Progenitor cell of endocrine pancreas (in vitro differentiated cells): ENCODE measurements around the gene C17orf100. TPM values are rescaled to one million over a fixed set of nuclear protein-coding genes. Genes with fewer than 3 reads are reported as not detected.

Experiments
- DNase-seq: peaks from one replicate; pipeline ENCODE4 v3.0.0; 2021; ENCODE audit warnings: low spot score; ENCODE audit not compliant: unreplicated experiment
- H3K27ac Mint-ChIP-seq: 2 replicates; pipeline ENCODE4 v1.8.0; 2021; ENCODE audit warnings: mild to moderate bottlenecking, moderate library complexity, mixed read lengths
- H3K27me3 Mint-ChIP-seq: 2 replicates; pipeline ENCODE4 v1.8.0; 2021; ENCODE audit warnings: mixed read lengths
- H3K36me3 Mint-ChIP-seq: 2 replicates; pipeline ENCODE4 v1.8.0; 2022; ENCODE audit warnings: mixed read lengths; ENCODE audit not compliant: insufficient read depth
- H3K4me1 Mint-ChIP-seq: 2 replicates; pipeline ENCODE4 v1.8.0; 2021; ENCODE audit warnings: low read depth, mixed read lengths
- H3K4me3 Mint-ChIP-seq: 2 replicates; pipeline ENCODE4 v1.8.0; 2021; ENCODE audit warnings: low read depth, mild to moderate bottlenecking, moderate library complexity, mixed read lengths
- H3K9me3 Mint-ChIP-seq: 2 replicates; pipeline ENCODE4 v1.8.0; 2021; ENCODE audit warnings: low read depth, mixed read lengths
- total RNA-seq: library from RNA; stranded (reverse); gene quantifications from 2 replicates; pipeline ENCODE4 v1.2.1, GENCODE V29; 2021
- TF ChIP-seq, protein P1 (sequence below): fragments of 200-600 bp; sonication (generic); IDR thresholded peaks from one replicate; pipeline ENCODE4 v1.5.0; 2021; ENCODE audit warnings: antibody characterized with exemption, mild to moderate bottlenecking; ENCODE audit not compliant: unreplicated experiment

C17orf100 gene
- total RNA-seq, 1 donor from 2014 or later, result 6.1 TPM

DNA sequence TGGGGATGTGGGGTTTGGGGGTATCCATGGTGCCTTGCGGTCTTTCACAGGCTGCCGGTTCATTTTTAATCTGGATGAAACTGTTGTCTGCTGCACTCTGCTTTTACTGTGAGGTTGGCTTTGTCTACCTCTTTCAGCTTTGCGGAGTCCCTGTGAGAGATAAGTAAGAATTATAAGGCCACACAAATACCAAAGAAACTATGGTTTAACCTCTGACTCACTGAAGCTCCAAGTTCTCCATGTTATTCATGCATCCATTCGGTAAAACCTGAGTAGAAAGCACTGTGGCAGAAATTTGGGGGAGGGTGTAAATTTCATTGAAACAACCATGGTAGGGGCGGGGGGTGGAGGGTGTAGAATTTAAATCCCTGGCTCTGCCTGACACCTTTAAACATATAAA, 41.6 kb upstream of the C17orf100 start:
- DNase-seq, result no peak
- Mint-ChIP-seq H3K4me1 (no peaks in the 10 kb centered on the region), H3K27me3 (no peaks in the 10 kb centered on the region), H3K4me3 (no peak overlapping the region), H3K36me3 (peaks cover 25% of the 10 kb centered on the region), H3K27ac (no peak overlapping the region), H3K9me3 (no peaks in the 10 kb centered on the region)
- TF ChIP-seq, protein P1, sequence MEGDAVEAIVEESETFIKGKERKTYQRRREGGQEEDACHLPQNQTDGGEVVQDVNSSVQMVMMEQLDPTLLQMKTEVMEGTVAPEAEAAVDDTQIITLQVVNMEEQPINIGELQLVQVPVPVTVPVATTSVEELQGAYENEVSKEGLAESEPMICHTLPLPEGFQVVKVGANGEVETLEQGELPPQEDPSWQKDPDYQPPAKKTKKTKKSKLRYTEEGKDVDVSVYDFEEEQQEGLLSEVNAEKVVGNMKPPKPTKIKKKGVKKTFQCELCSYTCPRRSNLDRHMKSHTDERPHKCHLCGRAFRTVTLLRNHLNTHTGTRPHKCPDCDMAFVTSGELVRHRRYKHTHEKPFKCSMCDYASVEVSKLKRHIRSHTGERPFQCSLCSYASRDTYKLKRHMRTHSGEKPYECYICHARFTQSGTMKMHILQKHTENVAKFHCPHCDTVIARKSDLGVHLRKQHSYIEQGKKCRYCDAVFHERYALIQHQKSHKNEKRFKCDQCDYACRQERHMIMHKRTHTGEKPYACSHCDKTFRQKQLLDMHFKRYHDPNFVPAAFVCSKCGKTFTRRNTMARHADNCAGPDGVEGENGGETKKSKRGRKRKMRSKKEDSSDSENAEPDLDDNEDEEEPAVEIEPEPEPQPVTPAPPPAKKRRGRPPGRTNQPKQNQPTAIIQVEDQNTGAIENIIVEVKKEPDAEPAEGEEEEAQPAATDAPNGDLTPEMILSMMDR, result no peak

DNA sequence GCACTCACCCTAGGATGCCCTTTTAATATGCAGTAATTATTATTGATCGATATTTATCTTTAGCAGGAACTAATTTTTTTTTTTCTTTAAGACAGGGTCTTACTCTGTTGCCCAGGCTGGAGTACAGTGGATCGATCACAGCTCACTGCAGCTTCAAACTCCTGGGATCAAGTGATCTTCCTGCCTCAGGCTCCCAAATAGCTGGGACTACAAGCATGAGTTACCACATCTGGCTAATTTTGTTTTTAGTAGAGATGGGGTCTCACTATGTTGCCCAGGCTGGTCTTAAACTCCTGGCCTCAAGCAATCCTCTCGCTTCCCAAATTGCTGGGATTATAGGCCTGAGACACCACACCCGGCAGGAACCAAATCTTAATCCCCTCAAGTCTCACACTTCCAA, 40.3 kb upstream of the C17orf100 start:
- no peaks in the 10 kb centered on the region for H3K4me1 Mint-ChIP-seq
- TF ChIP-seq, protein P1, result no peak
- no peak overlapping the region for H3K27ac Mint-ChIP-seq
- H3K27me3 Mint-ChIP-seq, result no peaks in the 10 kb centered on the region
- peaks cover 18% of the 10 kb centered on the region for H3K36me3 Mint-ChIP-seq
- no peaks in the 10 kb centered on the region for H3K9me3 Mint-ChIP-seq
- H3K4me3 Mint-ChIP-seq, result no peak overlapping the region
- no peak for DNase-seq

DNA sequence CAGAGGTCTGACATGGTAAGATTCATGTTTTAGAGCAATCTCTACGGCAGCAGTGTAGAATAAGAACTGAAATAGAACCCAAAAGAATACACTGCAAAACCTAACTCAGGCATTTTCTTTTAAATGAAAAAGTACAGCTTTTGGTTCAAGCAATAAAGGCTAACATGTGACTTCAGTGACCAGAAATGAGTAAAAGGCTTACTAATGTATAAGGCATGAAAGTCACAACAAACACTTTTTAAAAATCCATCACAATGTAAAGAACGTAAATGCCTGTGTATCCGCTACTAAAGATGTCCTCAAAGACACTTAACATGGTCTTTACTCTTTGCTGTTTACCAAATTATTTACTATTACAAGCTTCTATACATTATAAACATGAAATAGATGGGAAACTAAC, 27.6 kb upstream of the C17orf100 start:
- TF ChIP-seq, protein P1, result no peak
- Mint-ChIP-seq H3K4me3 (no peak overlapping the region), H3K27ac (no peak overlapping the region), H3K27me3 (no peaks in the 10 kb centered on the region), H3K4me1 (no peaks in the 10 kb centered on the region), H3K9me3 (no peaks in the 10 kb centered on the region), H3K36me3 (peaks cover 20% of the 10 kb centered on the region)
- DNase-seq, result no peak

DNA sequence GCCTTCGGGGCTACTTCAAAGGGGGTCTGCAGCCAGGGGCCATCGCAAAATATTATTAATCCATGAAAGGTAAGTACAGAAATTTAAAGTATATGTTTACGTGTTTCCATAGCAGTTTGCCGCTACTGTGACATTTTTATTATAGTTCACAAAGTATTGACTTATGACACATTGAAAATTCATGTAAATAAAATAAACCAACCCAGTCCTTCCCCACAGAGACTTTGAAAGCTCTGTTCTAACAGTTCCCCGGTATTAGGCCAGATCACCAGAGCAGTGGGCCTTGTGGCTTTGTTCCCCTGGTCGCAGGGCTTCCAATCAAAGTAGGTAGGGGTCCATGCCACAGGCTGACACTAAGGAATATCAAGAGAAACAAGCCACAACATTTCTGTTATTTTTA, 24.9 kb upstream of the C17orf100 start:
- no peaks in the 10 kb centered on the region for H3K4me1 Mint-ChIP-seq
- TF ChIP-seq, protein P1, result no peak
- no peaks in the 10 kb centered on the region for H3K27me3 Mint-ChIP-seq
- H3K9me3 Mint-ChIP-seq, result no peaks in the 10 kb centered on the region
- no peak overlapping the region for H3K4me3 Mint-ChIP-seq
- no peak for DNase-seq
- H3K36me3 Mint-ChIP-seq, result peaks cover 26% of the 10 kb centered on the region
- H3K27ac Mint-ChIP-seq, result no peak overlapping the region

DNA sequence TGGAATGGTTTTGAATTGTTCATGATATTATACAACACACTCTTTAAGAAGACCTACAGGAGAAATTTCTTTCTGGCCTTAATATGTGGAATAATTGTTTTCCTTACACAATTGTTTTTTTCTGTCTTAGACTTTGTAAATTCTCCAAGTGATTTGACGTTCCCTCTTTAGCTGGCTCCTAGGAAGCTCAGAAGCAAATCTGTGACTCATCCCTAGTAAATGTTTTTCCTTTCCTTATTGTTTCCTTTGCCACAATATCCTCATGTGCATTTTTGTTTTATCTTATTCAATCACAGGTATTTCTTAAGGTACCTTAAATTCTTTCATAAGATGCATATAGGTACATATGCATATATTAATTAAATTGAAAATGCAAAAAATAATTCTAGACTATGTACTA, 24.5 kb upstream of the C17orf100 start:
- Mint-ChIP-seq H3K4me1 (no peaks in the 10 kb centered on the region), H3K36me3 (peaks cover 26% of the 10 kb centered on the region), H3K27ac (no peak overlapping the region), H3K4me3 (no peak overlapping the region), H3K27me3 (no peaks in the 10 kb centered on the region), H3K9me3 (no peaks in the 10 kb centered on the region)
- TF ChIP-seq, protein P1, result no peak
- DNase-seq, result no peak
